Activated CD4-positive, alpha-beta T cell treated with anti-CD3 and anti-CD28 coated beads, Interleukin-2, Interleukin-4, amounts not matched to agents 100 ng/mL and 50 ng/mL, durations not matched to agents 16 hours and 8 hours (primary cell): ENCODE measurements around the gene RTF2.
"Not testable (repeated sequence)": the region's sequence is repeated elsewhere in the genome, so short reads cannot be mapped to it uniquely, and the experiment has no call there.

ENCODE experiments used
- DNase-seq: peaks from one replicate; pipeline ENCODE4 v3.0.0-alpha.2; 2020; ENCODE audit warnings: low spot score

Gene RTF2

DNA sequence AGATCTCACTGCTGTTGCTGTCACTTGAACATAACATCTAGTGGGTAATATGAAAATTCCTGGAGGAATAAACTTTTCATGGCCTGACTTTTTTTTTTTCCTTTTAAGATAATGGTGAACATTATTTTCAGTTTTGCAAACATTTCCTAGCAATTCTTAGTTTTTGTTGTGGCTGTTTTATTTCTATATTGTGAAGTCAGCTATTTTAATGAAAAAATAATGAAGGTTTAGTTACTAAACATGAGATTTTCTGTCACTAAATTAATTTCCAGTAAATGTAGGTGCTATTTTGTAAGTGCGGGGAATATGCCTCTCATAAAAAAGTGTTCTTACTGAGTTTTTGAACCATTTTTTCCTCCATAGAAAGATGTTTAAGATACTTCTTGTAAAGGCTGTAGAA lies 32.7 kb downstream of the RTF2 start:
- no peak for DNase-seq

DNA sequence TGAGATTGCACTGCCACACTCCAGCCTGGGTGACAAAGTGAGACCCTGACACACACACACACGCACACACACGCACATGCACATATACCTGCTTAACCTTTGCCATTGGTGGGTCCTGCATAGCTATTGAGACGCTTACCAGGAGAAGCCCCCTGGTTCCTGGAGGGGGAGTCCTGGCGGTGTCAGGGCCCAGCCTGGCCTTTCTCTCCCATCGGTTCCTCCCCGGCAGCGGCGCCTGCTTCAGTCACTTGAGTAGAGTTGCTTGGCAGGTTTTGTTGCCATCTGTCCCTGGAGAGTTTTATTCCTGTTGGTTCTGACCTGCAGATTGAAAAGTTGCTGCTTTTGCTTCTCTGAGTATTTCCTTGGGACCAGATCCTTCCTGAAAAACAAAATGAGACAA lies 35.5 kb downstream of the RTF2 start:
- no peak for DNase-seq

DNA sequence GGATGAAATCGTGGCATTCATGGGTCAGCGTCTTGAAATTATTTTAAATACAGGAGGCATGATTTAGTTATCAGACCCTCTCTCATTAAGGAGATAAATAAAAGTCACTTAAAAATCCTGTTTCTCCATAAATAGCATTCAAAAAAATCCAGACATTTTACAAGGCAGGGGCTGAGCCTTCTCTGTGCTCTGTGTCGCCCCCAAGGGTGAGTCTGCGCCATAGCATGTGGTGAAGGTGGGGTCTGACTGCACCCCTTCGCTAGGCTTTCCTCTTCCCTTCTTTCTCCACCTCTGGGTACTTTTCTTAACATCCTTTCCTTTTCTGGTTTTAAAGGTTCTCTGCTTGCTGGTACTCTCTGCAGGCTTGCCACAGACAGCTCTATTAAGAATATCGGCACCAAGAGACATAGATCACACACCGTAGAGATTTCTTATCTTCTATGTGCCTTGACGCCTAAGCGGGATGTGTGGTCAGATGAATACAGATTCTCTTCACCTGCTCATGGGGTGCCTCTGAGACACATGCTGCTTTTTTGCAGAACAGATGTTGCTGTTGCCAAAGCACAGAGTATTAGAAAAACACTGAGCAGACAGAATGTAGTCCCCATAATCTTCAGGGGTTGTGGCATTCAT lies 36.1 kb downstream of the RTF2 start:
- DNase-seq, result peak; percentile 7

DNA sequence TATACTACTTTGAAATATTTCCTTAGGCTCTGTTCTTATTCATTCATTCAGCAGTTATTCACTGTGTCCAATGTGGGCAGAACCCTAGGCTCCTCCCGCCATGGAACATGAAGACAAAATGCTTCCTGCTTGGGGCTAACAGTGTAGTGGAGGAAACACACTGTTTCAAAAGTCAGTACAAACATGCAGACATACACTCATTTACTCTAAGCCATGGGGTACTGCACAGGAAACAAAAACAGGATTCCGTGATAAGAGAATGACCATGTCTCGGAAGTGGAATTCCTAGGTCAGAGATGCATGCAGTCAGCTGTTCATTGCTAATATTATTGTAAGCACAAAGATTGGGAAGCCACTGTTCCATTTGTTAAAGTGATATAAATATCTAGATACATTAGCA lies 37.7 kb downstream of the RTF2 start:
- DNase-seq, result no peak

DNA sequence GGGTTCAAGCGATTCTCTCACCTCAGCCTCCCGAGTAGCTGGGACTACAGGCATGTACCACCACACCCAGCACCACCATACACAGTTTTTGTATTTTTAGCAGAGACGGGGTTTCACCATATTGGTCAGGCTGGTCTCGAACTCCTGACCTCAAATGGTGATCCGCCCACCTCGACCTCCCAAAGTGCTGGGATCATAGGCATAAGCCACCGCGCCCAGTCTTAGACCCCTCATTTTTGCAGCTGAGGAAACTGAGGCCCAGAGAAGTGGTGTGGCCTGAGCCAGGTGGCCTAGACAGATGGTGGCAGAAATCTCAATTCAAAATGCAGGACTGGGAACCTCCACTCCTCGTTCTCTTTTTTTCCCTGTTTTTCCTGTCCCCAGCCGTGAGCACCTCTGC lies 43.5 kb downstream of the RTF2 start:
- DNase-seq, result no peak

DNA sequence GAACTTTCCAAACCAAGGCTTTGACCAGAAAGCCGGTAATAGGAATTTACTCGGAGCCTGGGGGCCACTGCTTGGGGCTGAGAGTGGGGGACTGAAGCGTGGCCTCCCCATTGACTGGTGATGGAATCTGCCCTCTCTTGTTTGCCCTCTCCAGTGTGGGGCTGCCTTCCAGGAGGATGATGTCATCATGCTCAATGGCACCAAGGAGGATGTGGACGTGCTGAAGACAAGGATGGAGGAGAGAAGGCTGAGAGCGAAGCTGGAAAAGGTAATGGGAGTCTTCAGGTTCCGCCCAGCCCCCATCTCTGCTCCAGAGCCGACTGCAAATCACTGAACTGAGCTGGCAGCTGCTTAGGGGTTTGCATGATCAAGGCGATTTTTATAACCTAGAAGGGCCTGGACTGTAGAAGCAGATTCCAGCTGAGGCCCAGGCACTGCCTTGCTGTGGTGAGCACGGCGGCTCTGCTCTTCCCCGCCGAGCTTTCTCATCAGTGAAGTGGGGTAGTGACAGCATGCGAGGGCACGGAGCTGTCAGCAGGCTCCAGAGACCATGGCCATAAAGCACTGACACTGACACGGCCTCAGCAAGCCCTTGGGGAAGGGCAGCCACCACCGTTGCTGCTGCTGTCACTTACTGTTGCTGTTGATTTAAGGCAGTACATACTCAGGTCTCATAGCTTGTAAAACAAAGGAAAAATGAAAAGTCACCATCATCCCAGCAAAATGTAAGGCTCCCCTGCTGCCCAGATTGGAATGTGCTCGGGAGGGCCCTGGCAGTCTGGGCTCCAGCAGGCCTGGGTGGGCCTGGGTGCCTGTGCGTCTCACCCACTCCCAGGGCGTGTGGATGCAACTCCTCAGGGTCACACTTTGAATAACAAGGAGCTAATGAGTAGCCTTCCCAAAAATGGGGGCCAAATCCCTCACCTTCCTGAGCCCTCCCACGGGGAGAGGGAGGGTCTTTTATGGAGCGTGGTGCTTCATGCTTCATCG lies 45.0 kb downstream of the RTF2 start:
- no peak for DNase-seq

DNA sequence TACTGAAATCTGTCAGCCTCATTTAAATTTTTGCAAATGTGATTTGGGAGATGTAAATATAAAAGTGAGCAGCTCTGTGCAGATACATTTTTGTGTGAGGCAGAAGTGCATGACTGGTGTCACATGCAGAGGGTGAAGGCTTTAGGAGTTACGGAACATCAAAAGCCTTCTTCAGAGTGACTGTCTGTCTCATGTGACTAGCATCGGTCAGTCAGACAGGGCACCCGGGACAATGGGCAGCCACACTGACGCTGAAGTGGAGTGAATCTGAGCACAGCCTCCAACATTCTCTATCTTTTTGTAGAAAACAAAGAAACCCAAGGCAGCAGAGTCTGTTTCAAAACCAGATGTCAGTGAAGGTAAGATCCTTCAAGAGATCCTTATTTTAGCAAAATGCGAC lies 48.2 kb downstream of the RTF2 start:
- no peak for DNase-seq

DNA sequence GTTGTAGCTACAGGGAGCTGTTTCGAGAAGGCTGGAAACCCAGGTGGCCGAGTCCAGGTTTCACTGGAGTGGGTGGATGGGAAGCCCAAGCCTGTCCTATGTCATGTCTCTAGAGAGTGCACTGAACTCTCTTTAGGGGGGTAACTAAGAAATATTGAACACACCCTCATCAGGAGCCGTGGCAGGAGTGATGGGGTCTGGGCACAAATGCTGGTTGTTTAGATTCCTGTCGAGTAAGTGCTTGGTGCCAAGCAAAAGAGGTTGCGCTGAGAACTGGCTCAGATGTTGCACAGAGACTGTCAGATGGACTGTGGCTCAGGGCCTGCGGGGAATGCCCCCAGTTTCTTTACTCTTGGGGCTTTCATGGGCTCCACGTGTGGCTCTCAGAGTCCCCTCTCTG lies 48.8 kb downstream of the RTF2 start:
- no peak for DNase-seq

DNA sequence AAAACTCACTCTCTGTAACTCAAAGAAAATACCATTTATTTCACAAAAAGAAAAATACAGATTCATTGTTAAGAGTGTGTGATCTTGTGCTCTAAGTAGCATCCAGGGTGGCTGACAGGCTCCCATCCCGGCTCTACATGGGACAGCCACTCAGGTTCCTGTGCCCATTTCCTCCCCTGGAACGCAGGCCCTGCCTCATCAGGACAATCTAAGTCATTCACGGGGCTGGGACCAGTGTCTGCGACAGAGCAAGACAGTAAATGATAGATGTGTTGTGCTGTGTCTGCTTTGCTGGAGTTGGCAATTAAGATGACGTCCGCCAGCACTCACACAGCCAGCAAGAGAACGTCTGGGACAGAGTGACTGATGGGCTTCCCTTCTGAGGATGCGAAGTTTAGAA lies 49.2 kb downstream of the RTF2 start:
- no peak for DNase-seq

DNA sequence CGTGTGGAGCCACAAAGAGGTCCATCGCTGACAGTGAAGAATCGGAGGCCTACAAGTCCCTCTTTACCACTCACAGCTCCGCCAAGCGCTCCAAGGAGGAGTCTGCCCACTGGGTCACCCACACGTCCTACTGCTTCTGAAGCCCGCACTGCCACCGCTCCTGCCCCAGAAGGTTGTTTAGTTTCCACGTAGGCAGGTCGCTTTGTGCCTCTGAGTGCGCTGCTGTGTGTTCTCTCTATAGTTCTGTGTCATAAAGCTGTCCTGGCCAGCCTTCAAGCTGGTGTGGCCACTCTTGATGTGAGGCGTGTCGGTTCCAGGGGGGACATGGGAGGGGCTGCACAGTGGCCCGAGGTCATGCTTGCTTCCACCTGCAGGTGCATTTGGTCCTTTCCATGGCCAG lies 49.7 kb downstream of the RTF2 start:
- no peak for DNase-seq

DNA sequence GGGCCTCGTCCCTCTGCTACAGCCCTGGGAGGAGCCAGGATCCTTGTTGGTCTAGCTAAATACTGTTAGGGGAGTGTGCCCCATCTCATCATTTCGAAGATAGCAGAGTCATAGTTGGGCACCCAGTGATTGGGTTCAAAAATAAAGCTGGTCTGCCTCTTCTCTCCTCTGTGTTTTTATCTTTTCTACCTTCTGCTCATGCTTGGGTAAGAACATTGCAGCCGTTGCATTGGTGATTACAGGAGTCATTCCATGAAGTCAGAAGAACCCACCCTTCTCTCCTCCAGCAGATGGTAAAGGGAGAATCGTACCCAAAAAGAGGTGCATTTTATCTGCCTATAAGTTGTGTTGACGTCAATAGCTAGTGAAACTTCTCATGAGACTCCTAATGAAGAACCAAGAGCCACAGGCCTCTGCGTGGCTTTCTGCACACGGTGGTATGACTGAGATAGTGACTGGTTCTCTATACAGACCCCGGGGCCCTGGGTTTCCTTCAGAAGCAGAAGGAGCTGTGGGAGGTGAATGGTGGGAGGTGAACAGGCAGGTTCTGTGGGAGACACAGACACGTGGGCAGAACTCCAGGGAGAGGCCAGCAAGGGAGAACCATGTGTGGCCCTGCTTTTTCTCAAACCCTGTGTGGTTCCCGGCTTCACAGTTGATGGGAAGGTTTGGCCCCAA lies 50.4 kb downstream of the RTF2 start:
- DNase-seq, result no peak

DNA sequence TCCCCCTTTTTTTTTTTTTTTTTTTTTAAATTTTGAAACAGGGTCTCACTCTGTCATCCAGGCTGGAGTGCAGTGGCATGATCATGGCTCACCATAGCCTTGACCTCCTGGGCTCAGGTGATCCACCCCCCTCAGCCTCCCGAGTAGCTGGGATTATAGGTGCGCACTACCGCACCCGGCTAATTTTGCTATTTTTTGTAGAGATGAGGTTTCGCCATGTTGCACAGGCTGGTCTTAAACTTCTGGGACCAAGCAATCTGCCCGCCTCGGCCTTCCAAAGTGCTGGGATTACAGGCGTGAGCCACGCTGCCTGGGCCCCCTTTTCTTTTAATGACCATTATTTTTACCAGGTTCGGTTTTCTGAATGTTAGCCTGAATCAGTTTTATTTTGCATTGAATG lies 51.1 kb downstream of the RTF2 start:
- DNase-seq, result no peak

DNA sequence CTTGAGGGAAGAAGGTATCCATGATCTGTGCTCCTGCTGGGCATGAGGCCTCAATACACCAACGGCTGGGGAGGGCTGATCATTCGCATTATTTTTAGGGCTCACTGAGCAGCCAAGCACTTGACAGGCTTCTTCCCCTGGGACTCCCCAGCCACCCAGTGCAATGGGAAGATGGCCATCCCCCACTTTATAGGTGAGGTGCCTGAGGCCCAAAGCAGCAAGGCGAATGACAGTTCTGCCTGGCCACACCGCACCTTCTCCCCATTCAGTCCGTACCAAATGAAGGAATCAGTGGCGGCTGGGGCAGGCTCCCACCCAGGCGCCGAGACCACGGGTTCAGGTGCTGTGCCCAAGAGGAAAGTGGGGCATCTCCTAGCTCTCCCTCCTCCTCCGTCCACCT lies 51.8 kb downstream of the RTF2 start:
- no peak for DNase-seq

DNA sequence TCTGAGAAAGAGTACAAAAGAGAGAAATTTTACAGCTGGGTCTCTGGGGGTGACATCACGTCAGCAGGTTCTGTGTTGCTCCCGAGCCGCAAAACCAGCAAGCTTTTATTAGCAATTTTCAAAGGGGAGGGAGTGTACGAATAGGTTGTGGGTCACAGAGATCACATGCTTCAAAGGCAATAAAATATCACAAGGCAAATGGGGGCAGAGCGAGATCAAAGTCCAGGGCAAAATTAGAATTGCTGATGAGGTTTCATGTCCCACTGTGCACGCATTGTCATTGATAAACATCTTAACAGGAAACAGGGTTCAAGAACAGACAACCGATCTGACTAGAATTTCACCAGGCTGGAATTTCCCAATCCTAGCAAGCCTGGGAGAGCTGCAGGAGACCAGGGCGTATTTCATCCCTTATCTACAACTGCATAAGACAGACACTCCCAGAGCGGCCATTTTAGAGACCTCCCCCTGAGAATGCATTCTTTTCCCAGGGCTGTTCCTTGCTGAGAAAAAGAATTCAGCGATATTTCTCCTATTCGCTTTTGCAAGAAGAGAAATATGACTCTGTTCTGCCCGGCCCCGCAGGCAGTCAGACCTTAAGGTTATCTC lies 52.4 kb downstream of the RTF2 start:
- not testable (repeated sequence) for DNase-seq

DNA sequence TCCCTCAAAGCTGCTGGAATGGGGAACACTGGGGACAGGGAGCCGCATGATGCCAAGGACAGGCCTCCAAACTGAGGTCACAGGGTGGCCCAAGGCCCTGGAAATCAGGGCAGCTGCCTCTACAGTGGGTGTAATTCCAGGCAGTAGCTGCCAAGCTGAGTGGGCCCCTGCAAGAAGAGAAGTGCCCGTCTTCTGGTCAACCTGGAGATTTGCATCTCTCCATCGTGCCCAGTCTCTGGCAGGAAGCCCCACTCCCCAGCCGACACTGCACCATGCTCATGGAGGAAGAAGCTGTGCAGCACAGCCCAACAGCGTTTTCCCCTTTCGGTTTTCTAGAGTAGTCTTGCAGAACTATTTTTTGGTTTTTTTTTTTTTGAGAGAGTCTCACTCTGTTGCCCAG lies 53.9 kb downstream of the RTF2 start:
- no peak for DNase-seq

DNA sequence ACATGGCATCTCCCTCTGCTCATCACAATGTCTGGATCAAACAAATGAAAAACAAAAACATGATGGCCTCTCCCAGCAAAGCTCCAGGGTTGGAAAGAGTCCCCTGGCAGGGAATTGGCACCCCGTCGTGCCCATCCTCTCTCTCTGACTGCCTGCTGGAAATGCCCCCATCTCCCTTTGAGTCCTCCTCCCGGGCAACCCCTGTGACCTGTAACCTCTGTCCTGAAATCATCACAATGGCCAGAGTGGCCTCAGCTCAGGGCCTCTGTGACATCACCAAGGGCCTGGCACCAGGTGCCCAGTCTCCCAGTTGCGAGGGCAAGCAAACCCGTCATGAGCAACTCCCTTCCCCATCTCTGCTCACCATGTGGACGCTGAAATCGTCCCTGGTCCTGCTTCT lies 56.0 kb downstream of the RTF2 start, which contains the start of gene FAM209A:
TSS of gene FAM209A (plus strand) at position 301 of the 400 bp plus-strand sequence. CDS start at position 366, 65 bp downstream.
- not testable (repeated sequence) for DNase-seq

DNA sequence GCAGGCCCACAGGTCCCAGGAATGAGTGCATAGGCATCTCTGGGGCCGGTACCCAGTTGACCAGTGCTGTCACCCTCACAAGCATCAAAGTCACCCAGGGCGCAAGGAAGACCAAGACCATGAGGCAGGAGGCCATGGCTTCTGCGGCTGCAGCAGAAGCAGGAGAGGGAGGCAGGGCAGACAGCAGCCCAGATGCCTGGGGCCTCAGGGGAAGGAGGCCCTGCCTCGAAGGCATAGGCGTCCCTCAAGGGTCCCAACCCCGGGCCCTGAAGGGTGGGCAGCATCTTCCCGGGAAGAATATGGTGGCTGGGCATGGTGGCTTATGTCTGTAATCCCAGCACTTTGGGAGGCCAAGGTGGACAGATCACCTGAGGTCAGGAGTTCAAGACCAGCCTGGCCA lies 59.1 kb downstream of the RTF2 start:
- DNase-seq, result no peak

DNA sequence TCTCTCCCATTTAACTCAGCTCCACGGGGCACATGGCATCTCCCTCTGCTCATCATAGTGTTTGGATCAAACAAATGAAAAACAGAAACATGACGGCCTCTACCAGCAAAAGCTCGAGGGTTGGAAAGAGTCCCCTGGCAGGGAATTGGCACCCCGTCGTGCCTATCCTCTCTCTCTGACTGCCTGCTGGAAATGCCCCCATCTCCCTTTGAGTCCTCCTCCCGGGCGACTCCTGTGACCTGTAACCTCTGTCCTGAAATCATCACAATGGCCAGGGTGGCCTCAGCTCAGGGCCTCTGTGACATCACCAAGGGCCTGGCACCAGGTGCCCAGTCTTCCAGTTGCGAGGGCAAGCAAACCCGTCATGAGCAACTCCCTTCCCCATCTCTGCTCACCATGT lies 64.5 kb downstream of the RTF2 start, which contains the start of gene FAM209B:
TSS of gene FAM209B (plus strand) at position 301 of the 400 bp plus-strand sequence. CDS start at position 397, 96 bp downstream.
- not testable (repeated sequence) for DNase-seq

DNA sequence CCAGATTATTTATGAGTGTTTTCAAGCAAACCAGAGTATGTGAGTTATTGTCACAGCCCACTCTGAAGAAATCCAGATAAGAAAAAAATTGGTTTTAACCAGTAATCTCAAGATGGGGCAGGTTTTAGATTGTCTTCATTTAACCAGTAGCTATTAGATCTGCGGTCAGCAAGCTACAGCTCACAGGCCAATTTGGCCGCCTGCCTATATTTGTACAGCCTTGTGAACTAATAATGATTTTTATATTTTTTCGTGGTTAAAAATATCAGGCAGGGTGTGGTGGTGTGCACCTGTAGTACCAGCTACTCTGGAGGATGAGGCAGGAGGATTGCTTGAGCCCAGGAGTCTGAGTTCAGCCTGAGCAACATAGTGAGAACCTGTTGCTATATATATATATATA lies 69.6 kb downstream of the RTF2 start:
- DNase-seq, result no peak

DNA sequence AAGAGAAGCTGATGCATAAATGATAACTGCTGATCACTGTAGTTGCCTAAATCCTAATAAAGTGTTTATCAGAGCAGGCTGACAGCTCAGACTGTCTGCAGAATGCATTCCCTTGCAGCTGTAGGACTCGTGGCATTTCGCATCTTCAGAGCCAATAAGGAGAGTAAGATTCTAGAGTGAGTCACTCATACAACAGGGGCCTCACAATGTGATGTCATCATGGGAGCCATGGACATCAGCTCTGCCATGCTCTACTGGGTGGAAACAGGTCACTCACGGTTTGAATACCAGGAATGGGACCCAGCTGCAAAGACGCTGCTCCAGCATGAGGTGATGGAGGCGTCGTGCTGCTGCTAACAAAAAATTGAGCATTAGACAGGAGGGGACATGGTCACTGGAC lies 72.0 kb downstream of the RTF2 start:
- DNase-seq, result no peak

DNA sequence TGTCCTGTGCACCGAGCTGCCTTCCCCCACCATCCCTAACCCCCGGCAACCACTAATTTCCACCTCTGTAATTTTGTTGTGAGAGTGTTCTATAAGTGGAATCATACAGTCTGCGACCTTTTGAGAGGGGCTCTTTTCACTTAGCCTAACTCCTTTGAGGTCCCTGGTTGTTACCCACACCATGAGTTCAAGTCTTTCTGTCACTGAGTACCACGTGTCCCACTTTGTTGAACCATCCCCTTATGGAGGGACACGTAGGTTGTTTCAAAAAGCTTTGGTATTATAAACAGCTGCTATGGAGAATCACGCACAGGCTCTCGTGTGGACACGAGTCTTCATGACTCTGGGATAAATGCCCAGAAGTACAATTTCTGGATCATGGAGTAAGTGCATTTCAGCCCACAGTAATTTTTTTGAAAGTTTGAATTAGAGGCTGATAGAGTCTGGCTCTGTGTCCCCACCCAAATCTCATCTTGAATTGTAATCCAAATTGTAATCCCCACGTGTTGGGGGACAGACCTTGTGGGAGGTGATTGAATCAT lies 74.1 kb downstream of the RTF2 start:
- DNase-seq, result no peak

DNA sequence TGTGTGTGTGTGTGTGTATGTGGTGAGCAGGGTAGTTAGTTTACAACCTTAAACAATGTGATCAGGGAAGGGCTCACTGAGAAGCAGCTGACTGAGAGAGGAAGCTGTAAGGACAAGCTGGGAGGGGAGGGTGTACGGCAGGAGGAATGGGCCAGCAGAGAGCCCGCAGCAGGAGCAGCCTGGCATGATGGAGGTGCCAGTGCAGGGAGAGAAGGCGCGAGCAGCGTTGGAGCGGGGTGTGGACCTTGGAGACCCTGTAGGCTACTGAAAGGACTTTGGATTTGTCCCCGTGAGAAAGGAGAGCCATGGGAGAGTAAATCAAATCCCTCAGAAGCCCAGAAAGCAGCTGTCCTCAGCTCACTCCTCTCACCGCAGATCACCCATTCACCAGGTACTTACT lies 83.1 kb downstream of the RTF2 start:
- DNase-seq, result no peak
